Measurements from ENCODE around the gene UGT3A2.

UGT3A2 gene

DNA sequence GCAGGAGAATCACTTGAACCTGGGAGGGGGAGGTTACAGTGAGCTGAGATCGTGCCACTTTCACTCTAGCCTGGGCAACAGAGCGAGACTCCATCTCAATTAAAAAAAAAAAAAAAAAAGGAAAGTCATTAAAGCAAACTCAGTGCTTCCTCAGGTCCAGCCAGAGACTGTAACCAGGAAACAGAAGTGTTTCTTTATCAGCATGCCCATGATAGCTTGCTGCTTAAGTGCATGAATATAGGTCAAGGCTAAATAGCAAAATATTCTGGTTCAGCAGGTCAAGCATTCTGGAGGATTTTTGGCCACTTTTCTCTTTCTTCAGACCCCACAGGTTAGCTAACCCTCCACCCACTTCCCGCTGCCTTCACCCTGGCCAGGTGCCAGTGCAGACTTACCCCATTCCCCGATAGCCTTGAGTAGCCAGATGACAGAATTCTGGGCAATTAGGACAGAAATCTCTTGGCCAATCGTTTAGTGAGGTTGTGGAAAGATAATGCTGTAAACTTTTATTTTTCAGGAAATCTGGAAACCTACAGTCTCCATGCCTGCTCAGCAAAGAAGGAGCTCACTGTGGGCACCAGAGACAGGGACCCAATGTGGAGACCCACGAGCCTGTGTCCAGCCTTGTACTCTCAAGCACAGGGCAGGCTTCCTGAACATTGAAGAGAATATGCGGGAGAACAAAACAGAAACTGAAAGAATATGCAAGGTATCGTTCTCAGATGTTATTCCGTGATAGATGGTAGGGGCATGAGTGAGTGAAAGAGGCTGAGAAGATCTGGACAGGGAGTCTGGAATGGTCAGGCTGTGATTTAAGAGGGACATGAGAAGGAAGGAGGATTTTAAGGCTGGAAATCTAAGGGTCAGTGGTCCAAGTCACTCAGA lies 4.2 kb upstream of the UGT3A2 start:
- 93% methylated on average over 9 of the region's 9 CpGs for WGBS

GRCh38 chr5:36068751-36069281 lies 2.1 kb upstream of the UGT3A2 start:
- no peak overlapping the region for H3K4me3 ChIP-seq (ENCODE audit: low read length)
- H3K27ac ChIP-seq (ENCODE audit: low read depth, low read length) = no peak overlapping the region
- H3K9ac ChIP-seq (ENCODE audit: low read depth, low read length) = no peak overlapping the region
- peaks cover 8% of the 10 kb centered on the region for H3K4me1 ChIP-seq (ENCODE audit: insufficient read depth, low read length)
- H3K36me3 ChIP-seq (ENCODE audit: insufficient read depth, low read length) = no peaks in the 10 kb centered on the region
- no peaks in the 10 kb centered on the region for H3K9me3 ChIP-seq (ENCODE audit: insufficient read depth, low read depth, low read length)
- 96% methylated on average over 5 of the region's 5 CpGs for WGBS
- peaks cover 11% of the 10 kb centered on the region for H3K27me3 ChIP-seq (ENCODE audit: insufficient read depth, low read length)

More for the DNA sequence above, 4.2 kb upstream of the UGT3A2 start:
- Histone ChIP-seq H3K9me3 (ENCODE audit: insufficient read depth, low read depth, low read length) (no peaks in the 10 kb centered on the region), H3K9ac (ENCODE audit: low read depth, low read length) (no peak overlapping the region), H3K27me3 (ENCODE audit: insufficient read depth, low read length) (no peaks in the 10 kb centered on the region), H3K4me3 (ENCODE audit: low read length) (no peak overlapping the region), H3K4me1 (ENCODE audit: insufficient read depth, low read length) (peaks cover 12% of the 10 kb centered on the region), H3K36me3 (ENCODE audit: insufficient read depth, low read length) (no peaks in the 10 kb centered on the region), H3K27ac (ENCODE audit: low read depth, low read length) (no peak overlapping the region)

- peak overlapping the region; percentile 64 for H3K9ac ChIP-seq (ENCODE audit: low read depth, low read length)
- peaks cover 6% of the 10 kb centered on the region for H3K36me3 ChIP-seq (ENCODE audit: insufficient read depth, low read length)
Measured at GRCh38 chr5:36066001-36066539, 612 bp downstream of the UGT3A2 start.

GRCh38 chr5:36060420-36060887 lies 6.2 kb downstream of the UGT3A2 start:
- Histone ChIP-seq H3K36me3 (ENCODE audit: insufficient read depth, low read length) (peaks cover 6% of the 10 kb centered on the region), H3K4me3 (ENCODE audit: low read length) (no peak overlapping the region), H3K9me3 (ENCODE audit: insufficient read depth, low read depth, low read length) (no peaks in the 10 kb centered on the region), H3K27ac (ENCODE audit: low read depth, low read length) (no peak overlapping the region), H3K9ac (ENCODE audit: low read depth, low read length) (no peak overlapping the region), H3K27me3 (ENCODE audit: insufficient read depth, low read length) (peaks cover 7% of the 10 kb centered on the region; the same call in 1 of the 2 replicates), H3K4me1 (ENCODE audit: insufficient read depth, low read length) (no peaks in the 10 kb centered on the region)
- WGBS = 90% methylated on average over 12 of the region's 12 CpGs

More at GRCh38 chr5:36066001-36066539, 612 bp downstream of the UGT3A2 start:
- Histone ChIP-seq H3K9me3 (ENCODE audit: insufficient read depth, low read depth, low read length) (no peaks in the 10 kb centered on the region), H3K4me3 (ENCODE audit: low read length) (peak overlapping the region; percentile 77), H3K4me1 (ENCODE audit: insufficient read depth, low read length) (peaks cover 6% of the 10 kb centered on the region; the same call in 1 of the 2 replicates), H3K27me3 (ENCODE audit: insufficient read depth, low read length) (peaks cover 11% of the 10 kb centered on the region), H3K27ac (ENCODE audit: low read depth, low read length) (no peak overlapping the region)
- 24% methylated on average over 13 of the region's 13 CpGs for WGBS

DNA sequence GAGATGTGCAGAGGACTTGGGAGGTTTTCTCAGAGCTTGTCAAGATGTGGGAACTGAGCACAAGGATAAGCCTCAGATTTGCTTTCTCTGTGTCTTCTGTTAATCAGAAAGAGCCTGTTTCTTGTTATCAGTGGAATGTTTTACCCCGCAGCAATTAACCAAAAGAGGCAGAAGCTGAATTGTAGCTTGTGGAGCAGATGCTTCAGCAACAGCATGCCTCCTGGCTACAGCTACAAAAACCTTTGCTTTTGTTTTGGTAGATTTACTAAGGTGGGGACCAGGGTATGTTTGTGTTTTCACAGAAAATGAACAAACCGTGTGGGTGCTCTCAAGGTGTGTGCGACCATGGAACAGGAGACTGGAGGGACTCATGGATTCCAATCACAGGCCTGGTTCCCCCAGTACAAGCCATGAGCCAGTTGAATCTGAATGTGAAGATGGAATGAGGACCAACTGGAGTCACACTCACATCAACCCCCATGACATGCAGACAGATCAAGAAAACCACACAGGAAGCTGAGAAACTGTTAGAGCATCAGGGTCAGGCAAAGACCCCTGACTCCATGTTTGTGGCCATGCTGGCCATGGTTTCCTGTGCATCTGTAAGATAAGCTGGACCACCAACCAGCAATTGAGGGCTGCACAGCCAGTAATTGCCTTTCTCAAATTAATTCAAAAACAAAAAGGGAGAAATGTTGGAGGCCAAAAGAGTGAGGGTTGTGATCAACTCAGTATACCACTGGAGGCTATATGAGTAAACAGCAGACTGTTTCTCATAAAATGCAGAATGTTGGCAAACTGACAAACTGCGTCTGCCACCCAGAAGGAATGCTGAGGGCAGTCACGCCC lies 6.9 kb downstream of the UGT3A2 start:
- no peaks in the 10 kb centered on the region for H3K4me1 ChIP-seq (ENCODE audit: insufficient read depth, low read length)
- peaks cover 6% of the 10 kb centered on the region for H3K36me3 ChIP-seq (ENCODE audit: insufficient read depth, low read length)
- no peak overlapping the region for H3K9ac ChIP-seq (ENCODE audit: low read depth, low read length)
- no peak overlapping the region for H3K27ac ChIP-seq (ENCODE audit: low read depth, low read length)
- no peak overlapping the region for H3K4me3 ChIP-seq (ENCODE audit: low read length)
- peaks cover under 1% of the 10 kb centered on the region; the same call in 1 of the 2 replicates for H3K27me3 ChIP-seq (ENCODE audit: insufficient read depth, low read length)
- H3K9me3 ChIP-seq (ENCODE audit: insufficient read depth, low read depth, low read length) = no peaks in the 10 kb centered on the region
- 93% methylated on average over 5 of the region's 5 CpGs for WGBS

DNA sequence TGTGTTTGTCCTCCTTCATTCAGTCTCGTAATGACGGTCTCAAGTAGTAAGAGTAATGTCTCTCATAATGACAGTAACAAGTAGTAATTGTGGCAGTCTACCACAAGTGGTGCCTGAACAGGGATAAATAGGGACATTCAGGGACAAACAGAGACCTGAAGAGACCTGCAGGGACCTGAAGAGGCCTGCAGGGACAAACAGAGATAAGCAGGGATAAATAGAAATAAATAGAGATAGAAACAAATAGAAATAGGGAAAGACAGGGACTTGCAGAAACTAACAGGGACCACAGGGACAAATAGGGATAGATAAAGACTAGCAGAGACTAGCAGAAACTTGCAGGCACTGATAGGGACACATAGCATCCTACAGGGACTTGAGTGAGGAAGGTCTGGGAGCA lies 7.9 kb downstream of the UGT3A2 start:
- Histone ChIP-seq H3K4me1 (ENCODE audit: insufficient read depth, low read length) (no peaks in the 10 kb centered on the region), H3K9me3 (ENCODE audit: insufficient read depth, low read depth, low read length) (no peaks in the 10 kb centered on the region), H3K27me3 (ENCODE audit: insufficient read depth, low read length) (no peaks in the 10 kb centered on the region), H3K36me3 (ENCODE audit: insufficient read depth, low read length) (peaks cover 6% of the 10 kb centered on the region), H3K9ac (ENCODE audit: low read depth, low read length) (no peak overlapping the region), H3K4me3 (ENCODE audit: low read length) (no peak overlapping the region), H3K27ac (ENCODE audit: low read depth, low read length) (no peak overlapping the region)
- 98% methylated on average over 2 of the region's 2 CpGs for WGBS

DNA sequence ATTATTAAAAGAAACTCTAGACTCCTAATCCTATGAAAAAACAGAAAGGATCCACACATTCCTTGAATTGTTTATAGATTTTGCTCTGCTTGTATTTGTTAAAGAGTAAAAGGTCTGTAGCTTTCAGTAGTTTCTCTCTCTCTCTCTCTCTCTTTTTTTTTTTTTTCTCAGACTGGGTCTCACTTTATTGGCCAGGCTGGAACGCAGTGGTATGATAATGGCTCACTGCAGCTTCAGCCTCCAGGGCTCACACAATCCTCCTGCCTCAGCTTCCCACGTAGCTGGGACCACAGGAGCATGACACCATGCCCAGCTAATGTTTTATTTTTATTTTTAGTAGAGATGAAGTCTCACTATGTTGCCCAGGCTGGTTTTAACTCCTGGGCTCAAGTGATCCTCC lies 9.3 kb downstream of the UGT3A2 start:
- WGBS = 69% methylated on average over 2 of the region's 2 CpGs
- H3K4me1 ChIP-seq (ENCODE audit: insufficient read depth, low read length) = no peaks in the 10 kb centered on the region
- no peaks in the 10 kb centered on the region for H3K36me3 ChIP-seq (ENCODE audit: insufficient read depth, low read length)
- H3K9me3 ChIP-seq (ENCODE audit: insufficient read depth, low read depth, low read length) = no peaks in the 10 kb centered on the region
- H3K27me3 ChIP-seq (ENCODE audit: insufficient read depth, low read length) = no peaks in the 10 kb centered on the region
- no peak overlapping the region for H3K4me3 ChIP-seq (ENCODE audit: low read length)
- no peak overlapping the region for H3K27ac ChIP-seq (ENCODE audit: low read depth, low read length)
- H3K9ac ChIP-seq (ENCODE audit: low read depth, low read length) = no peak overlapping the region

DNA sequence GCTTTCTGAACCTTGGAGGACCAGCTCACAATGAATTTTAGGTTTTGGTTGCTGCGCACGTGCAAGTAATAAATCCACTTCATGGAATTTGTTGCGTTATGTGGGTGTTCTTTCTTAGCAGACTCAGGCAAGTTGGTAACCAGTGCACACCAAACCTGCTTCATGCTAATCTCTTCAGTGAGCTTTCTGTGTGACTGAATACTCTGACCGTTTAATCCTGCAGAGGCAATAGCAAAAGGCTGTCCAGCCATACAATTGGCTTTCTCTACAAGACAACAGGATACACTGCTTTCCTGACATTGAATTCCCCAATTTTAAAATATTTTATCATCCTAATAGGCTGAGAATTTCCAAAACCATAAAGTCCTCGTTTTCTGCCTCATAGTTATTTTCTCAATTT lies 10.3 kb downstream of the UGT3A2 start:
- H3K4me3 ChIP-seq (ENCODE audit: low read length) = no peak overlapping the region
- no peaks in the 10 kb centered on the region for H3K36me3 ChIP-seq (ENCODE audit: insufficient read depth, low read length)
- no peak overlapping the region for H3K9ac ChIP-seq (ENCODE audit: low read depth, low read length)
- WGBS = 81% methylated on average over 5 of the region's 5 CpGs
- H3K4me1 ChIP-seq (ENCODE audit: insufficient read depth, low read length) = no peaks in the 10 kb centered on the region
- no peaks in the 10 kb centered on the region for H3K27me3 ChIP-seq (ENCODE audit: insufficient read depth, low read length)
- H3K9me3 ChIP-seq (ENCODE audit: insufficient read depth, low read depth, low read length) = no peaks in the 10 kb centered on the region
- no peak overlapping the region for H3K27ac ChIP-seq (ENCODE audit: low read depth, low read length)

DNA sequence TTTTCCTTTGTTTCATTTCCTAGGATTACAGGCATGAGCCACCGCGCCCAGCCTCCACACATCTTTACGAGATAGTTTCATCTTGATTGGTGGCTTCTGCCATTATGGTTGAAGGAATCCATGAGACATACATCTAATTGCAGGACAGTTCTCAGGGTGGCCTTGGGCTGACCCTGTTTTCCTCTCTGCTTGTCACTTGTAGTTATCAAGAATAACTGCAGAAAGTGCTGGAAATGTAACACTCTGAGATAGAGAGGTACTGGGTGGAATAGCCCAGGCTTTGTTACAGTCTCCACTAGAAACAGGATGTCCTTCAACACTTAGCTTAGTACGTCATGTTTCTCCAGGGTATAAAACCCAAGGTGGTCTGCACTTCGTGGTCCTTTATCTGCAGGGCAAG lies 10.7 kb downstream of the UGT3A2 start:
- no peaks in the 10 kb centered on the region for H3K4me1 ChIP-seq (ENCODE audit: insufficient read depth, low read length)
- 95% methylated on average over 5 of the region's 5 CpGs for WGBS
- no peak overlapping the region for H3K27ac ChIP-seq (ENCODE audit: low read depth, low read length)
- H3K36me3 ChIP-seq (ENCODE audit: insufficient read depth, low read length) = peaks cover 2% of the 10 kb centered on the region; the same call in 1 of the 2 replicates
- no peaks in the 10 kb centered on the region for H3K27me3 ChIP-seq (ENCODE audit: insufficient read depth, low read length)
- H3K9me3 ChIP-seq (ENCODE audit: insufficient read depth, low read depth, low read length) = no peaks in the 10 kb centered on the region
- H3K4me3 ChIP-seq (ENCODE audit: low read length) = no peak overlapping the region
- H3K9ac ChIP-seq (ENCODE audit: low read depth, low read length) = no peak overlapping the region

GRCh38 chr5:36054647-36055046 lies 12.0 kb downstream of the UGT3A2 start:
- Histone ChIP-seq H3K4me1 (ENCODE audit: insufficient read depth, low read length) (no peaks in the 10 kb centered on the region), H3K27ac (ENCODE audit: low read depth, low read length) (no peak overlapping the region), H3K9me3 (ENCODE audit: insufficient read depth, low read depth, low read length) (no peaks in the 10 kb centered on the region), H3K9ac (ENCODE audit: low read depth, low read length) (no peak overlapping the region), H3K36me3 (ENCODE audit: insufficient read depth, low read length) (peaks cover 7% of the 10 kb centered on the region), H3K4me3 (ENCODE audit: low read length) (no peak overlapping the region), H3K27me3 (ENCODE audit: insufficient read depth, low read length) (no peaks in the 10 kb centered on the region)
- WGBS = 97% methylated on average over 3 of the region's 3 CpGs

Measured in HUES64 (cell line).